PC-9 (cell line): ENCODE data around the gene MFNG.

ENCODE experiments used
- EZH2 ChIP-seq: fragments of 200-600 bp; sonication (generic); IDR thresholded peaks from 2 replicates; pipeline ENCODE4 v1.8.0; 2017; ENCODE audit warnings: antibody characterized with exemption, low read depth
- TF ChIP-seq, protein P1 (sequence below): fragments of 200-600 bp; sonication (generic); conservative IDR thresholded peaks from 2 replicates; pipeline ENCODE4 v1.6.1; 2017; ENCODE audit warnings: mixed run types, antibody characterized with exemption, mild to moderate bottlenecking, moderate library complexity

GRCh38 chr22:37498289-37498909 lies 12.2 kb upstream of the MFNG start:
- TF ChIP-seq, protein P1, sequence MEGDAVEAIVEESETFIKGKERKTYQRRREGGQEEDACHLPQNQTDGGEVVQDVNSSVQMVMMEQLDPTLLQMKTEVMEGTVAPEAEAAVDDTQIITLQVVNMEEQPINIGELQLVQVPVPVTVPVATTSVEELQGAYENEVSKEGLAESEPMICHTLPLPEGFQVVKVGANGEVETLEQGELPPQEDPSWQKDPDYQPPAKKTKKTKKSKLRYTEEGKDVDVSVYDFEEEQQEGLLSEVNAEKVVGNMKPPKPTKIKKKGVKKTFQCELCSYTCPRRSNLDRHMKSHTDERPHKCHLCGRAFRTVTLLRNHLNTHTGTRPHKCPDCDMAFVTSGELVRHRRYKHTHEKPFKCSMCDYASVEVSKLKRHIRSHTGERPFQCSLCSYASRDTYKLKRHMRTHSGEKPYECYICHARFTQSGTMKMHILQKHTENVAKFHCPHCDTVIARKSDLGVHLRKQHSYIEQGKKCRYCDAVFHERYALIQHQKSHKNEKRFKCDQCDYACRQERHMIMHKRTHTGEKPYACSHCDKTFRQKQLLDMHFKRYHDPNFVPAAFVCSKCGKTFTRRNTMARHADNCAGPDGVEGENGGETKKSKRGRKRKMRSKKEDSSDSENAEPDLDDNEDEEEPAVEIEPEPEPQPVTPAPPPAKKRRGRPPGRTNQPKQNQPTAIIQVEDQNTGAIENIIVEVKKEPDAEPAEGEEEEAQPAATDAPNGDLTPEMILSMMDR = peak; percentile 83
- TF ChIP-seq EZH2 = no peak
